ENCODE data around the gene MOGAT2.

MOGAT2 gene

GRCh38 chr11:75767793-75768111 lies 50.1 kb downstream of the MOGAT2 start:
- TF ChIP-seq REST (IDR thresholded peaks at IDR 0.05; ENCODE audit: insufficient read depth in 1 of 2, low read depth in 2 of 2, low read length in 2 of 2) = no peak
- TF ChIP-seq POLR2AphosphoS5 (IDR thresholded peaks at IDR 0.05; ENCODE audit: low read depth, low read length) = no peak
- TF ChIP-seq FOXP2 (optimal IDR thresholded peaks at IDR 0.05; ENCODE audit: borderline replicate concordance, extremely low read depth, extremely low read length, insufficient read depth) = no peak
- TF ChIP-seq SIN3A (IDR thresholded peaks at IDR 0.05; ENCODE audit: borderline replicate concordance, insufficient read depth, low read length) = no peak
- no peak for TF ChIP-seq TAF1 (IDR thresholded peaks at IDR 0.05; ENCODE audit: borderline replicate concordance, insufficient read depth, low read length)

- no peak for TF ChIP-seq POLR2AphosphoS5 (IDR thresholded peaks at IDR 0.05; ENCODE audit: low read depth, low read length)
- TF ChIP-seq FOXP2 (optimal IDR thresholded peaks at IDR 0.05; ENCODE audit: borderline replicate concordance, extremely low read depth, extremely low read length, insufficient read depth) = peak; percentile 27
Observed at GRCh38 chr11:75768112-75768908, 50.7 kb downstream of the MOGAT2 start, which contains the start of gene DGAT2. DGAT2 (plus strand) TSS chr11:75768778; CDS start chr11:75768992, 214 bp downstream.

GRCh38 chr11:75768909-75769771 lies 51.5 kb downstream of the MOGAT2 start:
- TF ChIP-seq SIN3A (IDR thresholded peaks at IDR 0.05; ENCODE audit: borderline replicate concordance, insufficient read depth, low read length) = no peak
- TF ChIP-seq TAF1 (IDR thresholded peaks at IDR 0.05; ENCODE audit: borderline replicate concordance, insufficient read depth, low read length) = no peak
- TF ChIP-seq REST (IDR thresholded peaks at IDR 0.05; ENCODE audit: insufficient read depth in 1 of 2, low read depth in 2 of 2, low read length in 2 of 2) = no peak
- TF ChIP-seq FOXP2 (optimal IDR thresholded peaks at IDR 0.05; ENCODE audit: borderline replicate concordance, extremely low read depth, extremely low read length, insufficient read depth) = no peak
- no peak for TF ChIP-seq POLR2AphosphoS5 (IDR thresholded peaks at IDR 0.05; ENCODE audit: low read depth, low read length)

GRCh38 chr11:75770102-75770501 lies 52.5 kb downstream of the MOGAT2 start:
- TF ChIP-seq REST (IDR thresholded peaks at IDR 0.05; ENCODE audit: insufficient read depth in 1 of 2, low read depth in 2 of 2, low read length in 2 of 2) = no peak
- no peak for TF ChIP-seq POLR2AphosphoS5 (IDR thresholded peaks at IDR 0.05; ENCODE audit: low read depth, low read length)
- TF ChIP-seq FOXP2 (optimal IDR thresholded peaks at IDR 0.05; ENCODE audit: borderline replicate concordance, extremely low read depth, extremely low read length, insufficient read depth) = no peak
- TF ChIP-seq SIN3A (IDR thresholded peaks at IDR 0.05; ENCODE audit: borderline replicate concordance, insufficient read depth, low read length) = no peak
- no peak for TF ChIP-seq TAF1 (IDR thresholded peaks at IDR 0.05; ENCODE audit: borderline replicate concordance, insufficient read depth, low read length)

- TF ChIP-seq TAF1 (IDR thresholded peaks at IDR 0.05; ENCODE audit: borderline replicate concordance, insufficient read depth, low read length) (no peak), REST (IDR thresholded peaks at IDR 0.05; ENCODE audit: insufficient read depth in 1 of 2, low read depth in 2 of 2, low read length in 2 of 2) (no peak), FOXP2 (optimal IDR thresholded peaks at IDR 0.05; ENCODE audit: borderline replicate concordance, extremely low read depth, extremely low read length, insufficient read depth) (no peak), SIN3A (IDR thresholded peaks at IDR 0.05; ENCODE audit: borderline replicate concordance, insufficient read depth, low read length) (no peak), POLR2AphosphoS5 (IDR thresholded peaks at IDR 0.05; ENCODE audit: low read depth, low read length) (no peak)
Observed at GRCh38 chr11:75771646-75772410, 54.2 kb downstream of the MOGAT2 start.

All from PFSK-1 (cell line).